ENCODE results near the gene NCOA5.

NCOA5 gene

GRCh38 chr20:46088409-46089166, 1.2 kb downstream of the NCOA5 start:
- no peak for TF ChIP-seq CTCF (IDR thresholded peaks at IDR 0.05; ENCODE audit: borderline replicate concordance, insufficient read depth, low read depth, low read length)
- H3K4me3 ChIP-seq (ENCODE audit: low read depth, low read length): peak overlapping the region; percentile 81

- no peak overlapping the region for H3K4me3 ChIP-seq (ENCODE audit: low read depth, low read length)
- TF ChIP-seq CTCF (IDR thresholded peaks at IDR 0.05; ENCODE audit: borderline replicate concordance, insufficient read depth, low read depth, low read length): no peak
These were observed 2.6 kb downstream of the NCOA5 start for GRCh38 chr20:46087161-46087560.

- no peak for TF ChIP-seq CTCF (IDR thresholded peaks at IDR 0.05; ENCODE audit: borderline replicate concordance, insufficient read depth, low read depth, low read length)
- H3K4me3 ChIP-seq (ENCODE audit: low read depth, low read length): no peak overlapping the region
These were observed 4.4 kb downstream of the NCOA5 start for GRCh38 chr20:46085179-46085851.

GRCh38 chr20:46084805-46085178, 5.0 kb downstream of the NCOA5 start:
- TF ChIP-seq CTCF (IDR thresholded peaks at IDR 0.05; ENCODE audit: borderline replicate concordance, insufficient read depth, low read depth, low read length): no peak

GRCh38 chr20:46083531-46084061, 6.2 kb downstream of the NCOA5 start:
- no peak overlapping the region for H3K4me3 ChIP-seq (ENCODE audit: low read depth, low read length)
- no peak for TF ChIP-seq CTCF (IDR thresholded peaks at IDR 0.05; ENCODE audit: borderline replicate concordance, insufficient read depth, low read depth, low read length)

More at GRCh38 chr20:46084805-46085178, 5.0 kb downstream of the NCOA5 start:
- H3K4me3 ChIP-seq (ENCODE audit: low read depth, low read length): no peak overlapping the region

GRCh38 chr20:46083101-46083500, 6.7 kb downstream of the NCOA5 start:
- no peak for TF ChIP-seq CTCF (IDR thresholded peaks at IDR 0.05; ENCODE audit: borderline replicate concordance, insufficient read depth, low read depth, low read length)
- no peak overlapping the region for H3K4me3 ChIP-seq (ENCODE audit: low read depth, low read length)
